OCI-LY7 (cell line): Measurements from ENCODE around the gene SPART.

Experiments
- CTCF ChIP-seq: fragments of 200-600 bp; sonication (generic); conservative IDR thresholded peaks from 2 replicates; pipeline ENCODE4 v1.5.1; 2014; ENCODE audit warnings: mild to moderate bottlenecking, antibody characterized with exemption, low read length, moderate library complexity, mixed read lengths
- EZH2phosphoT487 ChIP-seq: fragments of 200-600 bp; sonication (generic); IDR thresholded peaks from 2 replicates; pipeline ENCODE4 v1.6.1; 2018; ENCODE audit warnings: low read depth, borderline replicate concordance, mild to moderate bottlenecking, mixed run types, antibody characterized with exemption, low read length, moderate library complexity, mixed read lengths

DNA sequence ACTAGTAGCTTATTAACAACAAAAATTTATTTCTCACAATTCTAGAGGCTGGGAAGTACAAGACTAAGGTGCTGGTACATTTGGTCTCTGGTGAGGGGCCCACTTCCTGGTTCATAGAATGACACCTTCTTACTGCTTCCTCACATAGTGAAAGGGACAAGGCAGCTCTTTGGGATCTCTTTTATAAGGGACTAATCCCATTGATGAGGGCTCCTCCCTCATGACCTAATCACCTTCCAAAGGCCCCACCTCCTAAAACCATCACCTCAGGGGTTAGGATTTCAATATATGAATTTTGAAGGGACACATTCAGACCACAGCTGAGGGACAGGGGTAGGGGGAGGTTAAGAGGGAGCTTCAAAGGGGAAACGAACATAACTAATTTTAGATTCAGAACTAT, 20.3 kb downstream of the SPART start:
- TF ChIP-seq EZH2phosphoT487 (no peak), CTCF (no peak)
